ENCODE data around the gene MARCHF5.

The MARCHF5 gene

DNA sequence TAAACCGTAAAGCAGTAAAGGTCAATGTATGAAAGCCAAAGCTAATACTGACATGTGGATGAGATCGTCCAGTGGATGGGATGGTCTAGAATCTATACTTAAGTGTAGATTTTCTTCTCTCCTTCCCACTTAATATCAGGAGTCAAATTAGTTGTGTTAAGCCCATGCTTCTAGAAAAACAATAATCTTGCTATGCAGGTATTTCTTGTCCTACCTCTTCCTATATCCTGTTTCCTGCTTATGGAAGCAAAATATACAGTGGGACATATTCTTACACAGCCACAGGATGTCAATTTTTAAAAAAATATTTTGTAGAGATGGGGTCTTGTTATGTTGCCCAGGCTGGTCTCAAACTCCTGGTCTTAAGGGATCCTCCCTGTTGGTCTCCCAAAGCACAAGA is 27.6 kb upstream of the MARCHF5 start:
- DNase-seq (ENCODE audit: low read depth): peak; percentile 56
- H3K4me3 ChIP-seq (ENCODE audit: low read length): no peak overlapping the region
- TF ChIP-seq, protein P1, sequence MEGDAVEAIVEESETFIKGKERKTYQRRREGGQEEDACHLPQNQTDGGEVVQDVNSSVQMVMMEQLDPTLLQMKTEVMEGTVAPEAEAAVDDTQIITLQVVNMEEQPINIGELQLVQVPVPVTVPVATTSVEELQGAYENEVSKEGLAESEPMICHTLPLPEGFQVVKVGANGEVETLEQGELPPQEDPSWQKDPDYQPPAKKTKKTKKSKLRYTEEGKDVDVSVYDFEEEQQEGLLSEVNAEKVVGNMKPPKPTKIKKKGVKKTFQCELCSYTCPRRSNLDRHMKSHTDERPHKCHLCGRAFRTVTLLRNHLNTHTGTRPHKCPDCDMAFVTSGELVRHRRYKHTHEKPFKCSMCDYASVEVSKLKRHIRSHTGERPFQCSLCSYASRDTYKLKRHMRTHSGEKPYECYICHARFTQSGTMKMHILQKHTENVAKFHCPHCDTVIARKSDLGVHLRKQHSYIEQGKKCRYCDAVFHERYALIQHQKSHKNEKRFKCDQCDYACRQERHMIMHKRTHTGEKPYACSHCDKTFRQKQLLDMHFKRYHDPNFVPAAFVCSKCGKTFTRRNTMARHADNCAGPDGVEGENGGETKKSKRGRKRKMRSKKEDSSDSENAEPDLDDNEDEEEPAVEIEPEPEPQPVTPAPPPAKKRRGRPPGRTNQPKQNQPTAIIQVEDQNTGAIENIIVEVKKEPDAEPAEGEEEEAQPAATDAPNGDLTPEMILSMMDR (IDR thresholded peaks at IDR 0.05; ENCODE audit: insufficient read depth, low read depth, low read length, missing control alignments): no peak

DNA sequence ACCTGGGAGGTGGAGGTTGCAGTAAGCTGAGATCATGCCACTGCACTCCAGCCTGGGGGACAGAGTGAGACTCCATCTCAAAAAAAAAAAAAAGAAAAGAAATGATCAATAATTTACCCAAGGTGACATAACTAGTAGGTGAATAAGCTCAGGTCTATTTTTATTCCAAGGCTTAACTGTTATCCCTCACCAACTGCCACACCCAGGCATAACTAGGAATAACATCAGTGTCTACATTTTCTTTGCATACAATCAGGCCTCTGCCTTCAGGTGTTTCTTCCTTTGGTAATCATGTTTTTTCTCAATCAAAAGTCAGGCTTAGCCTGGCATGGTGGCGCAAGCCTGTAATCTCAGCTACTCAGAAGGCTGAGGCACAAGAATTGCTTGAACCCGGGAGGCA is 26.7 kb upstream of the MARCHF5 start:
- no peak overlapping the region for H3K4me3 ChIP-seq (ENCODE audit: low read length)
- peak; percentile 70 for DNase-seq (ENCODE audit: low read depth)
- TF ChIP-seq, protein P1 (IDR thresholded peaks at IDR 0.05; ENCODE audit: insufficient read depth, low read depth, low read length, missing control alignments): no peak

DNA sequence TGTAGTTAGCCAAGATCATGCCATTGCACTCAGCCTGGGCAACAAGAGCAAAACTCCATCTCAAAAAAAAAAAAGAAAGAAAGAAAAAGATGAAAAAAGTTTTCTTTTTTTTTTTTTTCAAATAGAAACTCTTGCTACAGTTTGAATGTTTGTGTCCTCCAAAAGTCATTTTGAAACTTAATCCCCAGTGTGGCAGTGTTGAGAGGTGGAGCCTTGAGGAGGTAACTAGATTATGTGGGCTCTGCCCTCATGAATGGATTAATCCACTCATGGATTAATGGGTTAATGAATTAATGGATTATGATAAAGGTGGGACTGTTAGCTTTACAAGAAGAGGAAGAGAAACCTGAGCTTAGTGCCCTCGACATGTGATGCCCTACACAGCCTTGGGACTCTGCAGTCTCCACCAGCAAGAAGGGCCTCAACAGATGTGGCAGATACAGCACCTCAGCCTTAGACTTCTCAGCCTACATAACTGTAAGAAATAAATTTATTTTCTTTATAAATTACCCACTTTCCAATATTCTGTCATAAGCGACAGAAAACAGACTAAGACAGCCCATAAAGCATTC is 25.2 kb upstream of the MARCHF5 start:
- H3K4me3 ChIP-seq (ENCODE audit: low read length): no peak overlapping the region
- TF ChIP-seq, protein P1 (IDR thresholded peaks at IDR 0.05; ENCODE audit: insufficient read depth, low read depth, low read length, missing control alignments): no peak
- no peak for DNase-seq (ENCODE audit: low read depth)

- TF ChIP-seq, protein P1 (IDR thresholded peaks at IDR 0.05; ENCODE audit: insufficient read depth, low read depth, low read length, missing control alignments): no peak
- no peak overlapping the region for H3K4me3 ChIP-seq (ENCODE audit: low read length)
- DNase-seq (ENCODE audit: low read depth): no peak
Measured at GRCh38 chr10:92267343-92267742, 23.6 kb upstream of the MARCHF5 start.

DNA sequence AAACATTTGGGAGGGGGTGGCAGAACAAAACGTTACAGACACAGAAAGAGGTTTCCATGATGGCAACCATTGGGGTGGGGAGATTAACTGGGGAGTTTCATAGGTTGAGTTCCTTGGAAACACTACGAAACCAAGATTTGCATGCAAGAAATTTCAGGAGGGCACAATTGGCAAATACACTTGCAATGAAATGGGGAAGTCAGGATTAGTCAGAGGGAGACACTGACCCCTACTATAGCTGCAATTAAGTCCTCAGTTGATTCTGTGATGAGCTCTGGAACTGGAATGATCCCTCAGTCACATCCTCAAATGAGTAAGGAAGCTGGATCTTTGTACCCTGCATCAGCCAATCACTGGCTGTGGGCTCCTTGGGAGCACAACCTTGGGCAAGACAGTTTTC is 22.2 kb upstream of the MARCHF5 start:
- TF ChIP-seq, protein P1 (IDR thresholded peaks at IDR 0.05; ENCODE audit: insufficient read depth, low read depth, low read length, missing control alignments): no peak
- H3K4me3 ChIP-seq (ENCODE audit: low read length): no peak overlapping the region
- no peak for DNase-seq (ENCODE audit: low read depth)

DNA sequence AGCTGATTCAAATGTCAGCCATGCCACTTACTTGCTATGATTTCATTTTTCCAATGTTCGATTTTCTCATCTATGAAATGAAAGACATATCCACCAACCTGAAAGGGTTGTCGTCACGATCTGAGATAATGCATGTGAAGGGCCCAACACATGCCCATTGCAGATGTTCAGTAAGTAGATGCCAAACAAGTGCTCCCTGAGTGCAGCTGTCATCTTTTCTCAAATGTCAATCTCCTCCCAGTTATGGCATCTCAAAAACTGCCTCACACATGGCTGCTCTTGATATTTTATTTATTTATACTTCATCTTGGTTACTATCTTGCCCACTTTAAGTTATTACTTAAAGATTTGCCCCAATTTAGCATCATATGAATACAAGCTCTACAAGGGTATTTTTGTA is 16.9 kb upstream of the MARCHF5 start:
- TF ChIP-seq, protein P1 (IDR thresholded peaks at IDR 0.05; ENCODE audit: insufficient read depth, low read depth, low read length, missing control alignments): no peak
- no peak for DNase-seq (ENCODE audit: low read depth)
- no peak overlapping the region for H3K4me3 ChIP-seq (ENCODE audit: low read length)

DNA sequence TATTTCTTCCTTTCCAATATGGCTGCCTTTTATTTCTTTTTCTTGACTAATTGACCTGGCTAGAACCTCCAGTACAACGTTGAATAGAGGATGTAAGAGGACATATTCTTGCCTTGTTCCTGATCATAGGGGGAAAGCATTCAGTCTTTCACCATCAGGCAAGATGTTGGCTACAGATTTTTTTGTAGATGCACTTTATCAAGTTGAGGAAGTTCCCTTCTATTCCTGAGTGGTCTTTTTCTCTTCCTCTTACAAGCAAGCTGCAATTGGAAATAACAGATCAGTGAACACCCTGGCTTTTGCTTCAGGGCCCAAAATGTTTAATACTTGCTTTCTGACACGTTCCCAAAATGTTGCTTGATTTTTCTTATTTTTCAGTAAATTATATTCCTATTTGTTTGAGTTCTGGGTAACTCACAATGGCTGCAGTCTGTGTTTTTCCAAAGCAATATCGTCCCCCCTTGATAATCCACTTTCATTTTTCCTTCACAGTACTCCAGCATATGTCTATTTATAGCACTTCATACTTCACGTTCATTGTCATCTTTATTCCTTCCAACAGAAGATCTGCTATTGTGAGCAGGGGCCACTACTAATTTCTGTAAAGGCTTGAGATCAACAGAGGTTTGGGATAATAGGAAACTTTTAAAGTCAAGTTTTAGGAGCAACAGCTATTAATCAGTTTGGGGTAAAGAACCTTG is 11.8 kb upstream of the MARCHF5 start:
- no peak for DNase-seq (ENCODE audit: low read depth)
- TF ChIP-seq, protein P1 (IDR thresholded peaks at IDR 0.05; ENCODE audit: insufficient read depth, low read depth, low read length, missing control alignments): no peak
- no peak overlapping the region for H3K4me3 ChIP-seq (ENCODE audit: low read length)
